Fibroblast of upper back skin (primary cell): Measurements from ENCODE around the gene OR6B2.

ENCODE experiments used
- DNase-seq: peaks from one replicate; pipeline ENCODE4 v3.0.0-alpha.2; 2013

Gene OR6B2

DNA sequence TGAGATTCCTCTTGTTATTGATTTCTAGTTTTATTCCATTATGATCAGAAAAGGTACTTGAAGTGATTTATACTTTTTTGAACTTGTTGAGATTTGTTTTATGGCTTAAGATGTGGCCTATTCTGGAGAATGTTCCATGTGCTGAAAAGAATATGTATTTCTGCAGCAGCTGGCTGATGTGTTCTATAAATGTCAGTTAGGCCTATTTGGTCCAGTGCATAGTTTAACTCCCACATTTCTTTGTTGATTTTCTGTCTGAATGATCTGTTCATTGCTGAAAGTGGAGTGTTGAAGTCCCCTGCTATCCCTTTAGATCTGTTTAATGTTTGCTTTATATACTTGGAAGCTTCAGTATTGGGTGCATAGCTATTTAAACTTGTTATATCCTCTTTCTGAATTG is 7.1 kb upstream of the OR6B2 start:
- no peak for DNase-seq

DNA sequence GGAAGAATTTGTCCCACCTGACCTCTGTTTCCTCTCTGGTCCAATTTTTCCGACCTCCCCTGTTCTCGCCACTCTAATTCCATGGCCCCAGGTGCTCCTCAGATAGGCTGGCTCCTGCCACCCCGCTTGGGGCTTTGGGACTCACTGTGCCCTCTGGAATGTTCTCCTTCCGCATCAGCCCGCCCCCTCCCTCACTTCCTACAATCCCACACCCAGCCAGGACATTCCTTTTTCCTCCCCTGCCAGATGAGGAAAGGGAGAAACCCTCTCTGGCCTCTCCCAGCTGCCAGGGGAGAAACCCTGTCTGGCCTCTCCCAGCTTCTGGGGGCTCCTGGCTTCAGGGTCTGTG is 3.1 kb upstream of the OR6B2 start:
- no peak for DNase-seq

- no peak for DNase-seq
Measured at GRCh38 chr2:240032406-240033329, 2.4 kb upstream of the OR6B2 start.

DNA sequence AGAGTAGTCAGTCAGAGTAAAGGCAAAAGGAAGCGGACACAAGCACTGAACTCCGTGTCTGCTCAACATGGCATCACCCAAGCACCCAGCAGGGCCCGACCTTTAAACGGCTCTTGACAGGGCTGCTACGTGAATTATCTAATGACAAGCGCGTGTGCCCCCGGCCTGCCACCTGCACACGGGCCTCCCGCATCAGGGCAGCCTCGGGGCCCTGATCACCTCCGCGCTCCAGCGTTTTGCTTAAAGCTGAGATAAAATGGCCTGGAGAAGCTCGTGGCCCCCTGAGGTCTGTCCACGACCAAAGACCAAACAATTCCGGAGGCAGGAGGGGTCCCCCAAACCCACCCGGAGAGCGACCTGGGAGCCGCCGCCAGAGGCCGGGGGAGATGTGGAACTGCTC is 5.5 kb downstream of the OR6B2 start:
- no peak for DNase-seq

GRCh38 chr2:240023792-240024191 is 6.4 kb downstream of the OR6B2 start:
- no peak for DNase-seq

DNA sequence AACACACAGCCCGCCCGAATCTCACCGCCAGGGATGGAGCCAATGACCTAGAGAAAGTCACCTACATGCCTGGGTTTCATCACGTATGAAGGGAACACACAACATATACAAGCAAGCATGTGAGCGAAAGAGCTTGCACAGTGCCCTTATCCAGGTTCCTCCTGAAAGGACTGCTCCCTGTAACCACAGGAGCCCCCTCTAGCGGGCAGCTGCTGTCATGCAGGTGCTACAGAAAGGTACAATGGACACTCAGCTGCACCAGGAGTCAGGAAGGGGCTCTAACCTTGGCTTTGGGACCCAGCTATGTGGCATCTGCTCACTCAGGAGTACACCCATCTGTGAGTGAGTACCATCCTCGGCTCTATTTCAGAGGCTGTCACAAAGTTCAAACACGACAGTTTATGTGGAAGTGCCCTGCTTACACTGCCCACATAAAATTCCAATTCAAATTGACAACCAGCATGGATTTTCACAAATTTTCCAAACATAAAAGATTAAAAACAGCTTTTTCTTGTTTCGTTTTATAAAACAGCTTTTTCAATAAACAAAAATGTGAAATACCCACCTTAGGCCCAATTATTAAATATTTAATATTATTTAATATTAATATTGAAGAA is 8.6 kb downstream of the OR6B2 start:
- DNase-seq, result peak; percentile 41

DNA sequence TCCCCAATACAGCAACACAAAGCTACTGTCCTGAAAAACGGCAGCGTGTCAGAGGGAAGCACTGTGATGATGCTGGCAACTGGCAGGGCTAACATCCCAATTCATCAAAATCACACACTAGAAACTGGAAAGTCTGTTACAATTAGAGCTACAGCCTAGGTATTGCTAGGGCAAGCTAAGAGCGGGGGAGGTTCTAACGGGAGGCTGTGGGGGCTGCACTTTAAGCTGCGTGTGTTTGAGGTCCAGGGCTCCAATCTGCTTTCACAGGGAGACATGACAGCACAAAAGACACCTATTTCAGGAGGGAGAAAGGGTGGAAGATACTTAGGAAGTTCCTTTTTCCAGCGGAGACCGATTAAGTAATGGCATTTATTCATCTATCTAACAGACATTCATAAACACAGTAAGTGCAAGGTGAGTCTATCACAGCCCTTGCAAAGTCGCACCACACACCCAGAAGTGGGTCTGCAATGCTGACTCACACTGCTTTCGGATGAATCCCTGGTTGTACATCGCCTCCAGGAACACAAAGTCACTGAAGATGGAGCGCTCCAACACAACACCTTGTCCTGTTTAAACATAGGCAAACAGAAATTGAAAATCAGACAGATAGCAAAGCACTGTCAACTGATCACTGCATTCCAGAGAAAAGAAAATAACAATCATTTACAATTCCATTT is 12.0 kb downstream of the OR6B2 start:
- DNase-seq, result no peak

DNA sequence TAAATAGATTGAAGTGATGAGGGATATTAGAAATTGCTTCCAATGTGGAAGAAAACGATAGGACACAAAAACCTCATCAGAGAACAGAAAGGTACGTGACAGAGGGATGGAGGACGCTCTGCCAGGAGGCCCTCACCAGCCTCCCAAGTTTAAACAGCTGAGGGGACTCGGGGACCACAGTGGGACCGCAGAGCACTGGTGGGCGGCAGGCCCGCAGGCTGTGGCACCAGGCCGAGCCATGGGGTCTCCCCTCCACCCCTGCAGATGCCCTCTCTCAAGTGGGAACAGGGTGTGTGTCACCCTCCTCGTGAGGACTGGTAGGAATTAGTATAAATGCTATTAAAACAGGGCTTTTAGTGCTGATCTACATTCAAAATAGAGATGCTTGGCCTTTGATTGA is 15.9 kb downstream of the OR6B2 start:
- DNase-seq, result no peak

GRCh38 chr2:240013343-240013742 is 16.9 kb downstream of the OR6B2 start:
- DNase-seq, result peak; percentile 4

GRCh38 chr2:240002983-240003382 is 27.2 kb downstream of the OR6B2 start:
- DNase-seq, result no peak

GRCh38 chr2:240000671-240001070 is 29.6 kb downstream of the OR6B2 start:
- DNase-seq, result no peak

DNA sequence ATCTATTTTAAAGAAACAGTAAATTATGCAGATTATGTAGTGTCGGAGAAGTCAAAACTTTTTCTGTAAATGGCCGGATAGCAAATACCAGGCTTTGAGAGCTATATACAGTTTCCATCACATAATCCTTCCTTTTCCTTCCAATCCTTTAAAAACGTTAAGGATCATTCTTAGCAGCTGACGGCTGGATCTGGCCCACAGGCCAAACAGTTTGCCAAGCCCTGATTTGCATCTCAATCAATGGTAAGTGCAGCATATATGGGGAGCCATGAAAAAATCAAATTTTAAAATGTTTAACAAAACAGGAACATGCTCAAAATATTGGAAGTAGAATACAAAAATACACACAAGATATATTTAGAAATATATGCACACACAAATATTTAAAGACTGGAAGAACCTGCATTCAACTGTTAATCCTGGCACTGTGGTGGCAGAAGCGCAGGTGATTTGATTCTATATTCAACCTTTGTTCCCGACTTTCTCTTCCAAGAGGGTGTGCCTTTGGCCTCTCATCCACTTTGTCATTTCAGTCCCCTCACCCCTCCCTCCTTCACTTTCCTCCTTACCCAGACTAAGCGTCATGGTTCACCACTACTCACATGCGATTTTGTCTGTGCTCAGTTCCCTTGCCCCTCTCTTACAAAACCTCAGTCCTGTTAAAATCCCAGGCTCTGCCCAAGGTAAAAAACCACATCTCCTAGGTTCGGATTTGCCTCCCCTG is 32.4 kb downstream of the OR6B2 start:
- DNase-seq, result no peak

GRCh38 chr2:239994086-239994485 is 36.1 kb downstream of the OR6B2 start:
- DNase-seq, result no peak

DNA sequence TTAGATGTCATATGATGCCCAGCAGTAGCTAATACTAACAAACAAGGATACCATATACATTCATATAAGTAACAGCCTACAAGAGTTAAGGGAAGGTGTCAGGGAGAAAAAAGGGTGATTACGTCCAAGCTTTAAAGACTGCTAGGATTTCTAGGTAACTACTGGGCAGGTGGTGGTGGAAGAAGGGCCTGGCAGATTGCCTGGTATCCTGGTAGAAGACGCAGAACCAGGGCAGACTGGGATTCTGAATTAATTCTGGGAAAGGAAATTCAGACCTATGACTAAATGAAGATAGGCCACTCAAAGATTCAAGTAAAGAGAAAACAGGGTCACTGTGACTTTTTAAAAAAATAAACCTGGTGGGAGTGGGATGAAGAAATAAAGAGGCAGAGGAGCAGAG is 36.9 kb downstream of the OR6B2 start:
- DNase-seq, result no peak

- peak; percentile 62 for DNase-seq
Measured at GRCh38 chr2:239991689-239992314, 38.4 kb downstream of the OR6B2 start.

DNA sequence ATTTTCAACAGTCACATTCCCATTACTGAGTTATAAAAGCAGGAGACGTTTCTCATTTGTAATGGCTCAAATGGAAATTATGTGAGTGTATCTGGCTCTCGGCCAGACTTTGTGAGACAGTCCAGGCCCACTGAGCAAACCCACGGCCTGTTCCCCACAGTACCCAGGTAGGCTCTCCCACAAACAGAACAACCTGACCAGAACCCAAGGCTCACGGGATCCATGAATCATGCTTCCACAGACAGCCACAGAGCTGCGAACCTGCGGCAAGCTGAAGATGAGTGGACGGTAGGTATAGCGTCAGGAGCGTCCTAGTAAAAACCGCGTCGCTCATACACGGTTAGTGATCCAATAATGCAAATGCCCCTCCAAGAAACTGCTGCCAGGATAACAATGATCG is 39.3 kb downstream of the OR6B2 start:
- no peak for DNase-seq

DNA sequence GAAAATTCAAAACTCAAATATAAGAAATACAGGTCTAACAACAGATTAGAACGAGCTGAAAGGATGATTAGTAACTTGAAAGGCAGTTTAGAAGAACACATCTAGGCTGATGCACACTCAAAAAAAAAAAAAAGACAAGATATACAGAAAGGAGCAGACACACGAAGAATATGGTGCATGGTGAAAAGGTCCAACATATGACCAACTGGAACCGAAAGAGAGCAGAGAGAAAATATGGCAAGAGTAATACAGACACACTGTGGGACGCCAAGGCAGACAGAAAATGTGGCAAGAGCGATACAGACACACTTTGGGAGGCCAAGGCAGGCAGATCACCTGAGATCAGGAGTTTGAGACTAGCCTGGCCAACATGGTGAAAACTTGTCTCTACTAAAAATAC is 44.9 kb downstream of the OR6B2 start:
- no peak for DNase-seq

GRCh38 chr2:239984421-239985194 is 45.6 kb downstream of the OR6B2 start:
- no peak for DNase-seq

DNA sequence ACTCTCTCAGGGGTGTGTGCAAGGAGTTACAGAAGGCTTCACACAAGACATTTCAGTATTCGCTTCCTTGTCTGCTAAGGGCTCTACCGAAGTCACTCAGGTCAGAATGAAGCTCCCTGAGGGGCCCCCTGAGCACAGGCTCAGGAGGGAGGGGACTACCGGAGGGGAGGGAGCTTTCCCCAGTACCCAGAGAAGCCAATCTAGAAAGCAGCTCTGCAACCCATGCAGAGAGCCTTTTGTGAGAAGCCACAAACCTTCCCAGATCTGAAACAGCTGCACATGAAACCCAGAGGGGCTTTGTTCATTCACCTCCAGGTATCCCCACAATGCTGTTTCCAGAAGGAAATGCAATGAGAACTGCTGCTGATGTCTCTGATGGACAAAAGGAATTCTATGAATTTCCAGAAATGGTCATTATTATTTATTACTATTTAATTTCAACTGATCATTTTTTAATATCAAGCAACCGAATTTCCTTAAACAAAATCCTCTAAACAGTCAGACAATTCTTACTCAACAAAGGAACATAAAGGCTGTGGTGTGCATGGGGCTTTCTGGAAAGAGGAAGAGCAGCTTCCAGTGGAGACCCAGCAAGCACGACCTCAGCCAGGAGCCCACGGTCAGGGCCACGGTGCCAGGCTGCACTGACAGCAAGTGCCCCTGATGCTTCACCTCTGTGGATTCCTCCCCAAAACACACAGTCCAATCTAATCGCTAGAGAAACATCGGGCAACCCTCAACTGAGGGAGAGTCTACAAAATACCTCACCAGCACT is 47.0 kb downstream of the OR6B2 start:
- no peak for DNase-seq
